ENCODE results near the gene ADARB2.

DNA sequence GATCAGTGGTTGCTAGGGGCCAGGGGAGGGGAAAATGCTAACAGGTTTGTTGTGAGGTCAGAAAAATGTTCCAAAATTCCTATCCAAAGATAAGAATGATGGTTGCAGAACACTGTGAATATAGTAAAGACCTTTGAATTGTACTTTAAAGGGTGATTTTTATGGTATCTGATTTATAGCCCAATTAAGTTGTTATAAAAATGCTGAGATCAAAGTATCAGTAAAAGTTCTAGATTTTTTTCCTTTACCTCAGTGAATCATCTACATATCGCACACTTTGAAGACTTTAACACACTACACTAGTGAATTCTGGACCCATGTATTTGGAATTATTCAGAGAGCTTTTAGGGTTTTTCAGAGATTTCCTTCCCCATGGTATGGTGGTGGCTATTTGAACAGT is 405.8 kb downstream of the ADARB2 start:
- no peak for TF ChIP-seq POLR2A (IDR thresholded peaks at IDR 0.05)
- TF ChIP-seq, protein P1, sequence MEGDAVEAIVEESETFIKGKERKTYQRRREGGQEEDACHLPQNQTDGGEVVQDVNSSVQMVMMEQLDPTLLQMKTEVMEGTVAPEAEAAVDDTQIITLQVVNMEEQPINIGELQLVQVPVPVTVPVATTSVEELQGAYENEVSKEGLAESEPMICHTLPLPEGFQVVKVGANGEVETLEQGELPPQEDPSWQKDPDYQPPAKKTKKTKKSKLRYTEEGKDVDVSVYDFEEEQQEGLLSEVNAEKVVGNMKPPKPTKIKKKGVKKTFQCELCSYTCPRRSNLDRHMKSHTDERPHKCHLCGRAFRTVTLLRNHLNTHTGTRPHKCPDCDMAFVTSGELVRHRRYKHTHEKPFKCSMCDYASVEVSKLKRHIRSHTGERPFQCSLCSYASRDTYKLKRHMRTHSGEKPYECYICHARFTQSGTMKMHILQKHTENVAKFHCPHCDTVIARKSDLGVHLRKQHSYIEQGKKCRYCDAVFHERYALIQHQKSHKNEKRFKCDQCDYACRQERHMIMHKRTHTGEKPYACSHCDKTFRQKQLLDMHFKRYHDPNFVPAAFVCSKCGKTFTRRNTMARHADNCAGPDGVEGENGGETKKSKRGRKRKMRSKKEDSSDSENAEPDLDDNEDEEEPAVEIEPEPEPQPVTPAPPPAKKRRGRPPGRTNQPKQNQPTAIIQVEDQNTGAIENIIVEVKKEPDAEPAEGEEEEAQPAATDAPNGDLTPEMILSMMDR (IDR thresholded peaks at IDR 0.05) = no peak
